Ramos (cell line): Measurements from ENCODE around the gene PAX2.

Experiments
- in situ Hi-C: fragments of 300-500 bp; cut with MboI; formaldehyde crosslinking; loops from one replicate; pipeline ENCODE4 v1.14.3; 2022; ENCODE audit warnings: low sequenced_read_pairs; ENCODE audit not compliant: unreplicated experiment

Gene PAX2

GRCh38 chr10:100723770-100724530 is 21.4 kb upstream of the PAX2 start:
- in situ Hi-C loops = no loop called here

GRCh38 chr10:100724531-100725027 is 20.8 kb upstream of the PAX2 start:
- in situ Hi-C loops = no loop called here

- in situ Hi-C loops = no loop called here
Observed at GRCh38 chr10:100725071-100725471, 20.3 kb upstream of the PAX2 start.

GRCh38 chr10:100725869-100726426 is 19.4 kb upstream of the PAX2 start:
- in situ Hi-C loops = no loop called here

- in situ Hi-C loops = no loop called here
Observed at GRCh38 chr10:100727808-100728207, 17.6 kb upstream of the PAX2 start.

- in situ Hi-C loops = no loop called here
Observed at GRCh38 chr10:100728928-100729861, 16.2 kb upstream of the PAX2 start.

- in situ Hi-C loops = no loop called here
Observed at GRCh38 chr10:100729862-100730724, 15.3 kb upstream of the PAX2 start.

GRCh38 chr10:100730725-100731406 is 14.5 kb upstream of the PAX2 start:
- in situ Hi-C loops = no loop called here

GRCh38 chr10:100731407-100732240 is 13.8 kb upstream of the PAX2 start:
- in situ Hi-C loops = no loop called here

- in situ Hi-C loops = no loop called here
Observed at GRCh38 chr10:100732241-100732596, 13.2 kb upstream of the PAX2 start.

- in situ Hi-C loops = no loop called here
Observed at GRCh38 chr10:100733329-100733728, 12.1 kb upstream of the PAX2 start.

GRCh38 chr10:100734295-100735086 is 10.9 kb upstream of the PAX2 start:
- in situ Hi-C loops = no loop called here

GRCh38 chr10:100735087-100735336 is 10.4 kb upstream of the PAX2 start:
- in situ Hi-C loops = no loop called here

GRCh38 chr10:100735337-100736143 is 9.8 kb upstream of the PAX2 start:
- in situ Hi-C loops = no loop called here

- in situ Hi-C loops = no loop called here
Observed at GRCh38 chr10:100736144-100736808, 9.1 kb upstream of the PAX2 start.

- in situ Hi-C loops = no loop called here
Observed at GRCh38 chr10:100736809-100737354, 8.5 kb upstream of the PAX2 start.
